Ovary (tissue), 3 donors: ENCODE measurements around the gene ECSIT.

Experiments
- CTCF ChIP-seq, 3 donors: fragments of 450-650 bp in 2 of 3; fragments of 200-600 bp in 1 of 3; IDR thresholded peaks; one replicate each; pipeline versions ENCODE4 v1.5.1 to v1.8.0; 2016 to 2022; ENCODE audit warnings: antibody characterized with exemption in 3 of 3, mild to moderate bottlenecking in 1 of 3
- EP300 ChIP-seq: sonication (generic); formaldehyde crosslinking; IDR thresholded peaks from one replicate; pipeline ENCODE4 v1.6.1; 2017; ENCODE audit warnings: antibody characterized with exemption
- POLR2A ChIP-seq: fragments of 450-650 bp; IDR thresholded peaks from one replicate; pipeline ENCODE4 v1.6.1; 2017; ENCODE audit warnings: antibody characterized with exemption, mild to moderate bottlenecking, moderate library complexity
- donor health status: DM: no; HTN: no; CAD: no.

GRCh38 chr19:11513946-11514345 is 15.0 kb downstream of the ECSIT start:
- TF ChIP-seq CTCF (IDR thresholded peaks at IDR 0.05) (no peak), POLR2A (no peak), EP300 (no peak)
